Spleen (tissue), 11 donors: ENCODE measurements around the gene SLC39A8. TPM values are rescaled to one million over a fixed set of nuclear protein-coding genes. Genes with fewer than 3 reads are reported as not detected.

ENCODE experiments used
- DNase-seq: peaks from one replicate; pipeline ENCODE4 v3.0.0-alpha.2; 2020
- H3K27ac ChIP-seq, 8 donors: fragments of 200-600 bp; sonication (generic) in 7 of 8; 1 replicate in 4 of 8; 2 replicates in 4 of 8; pipeline versions ENCODE4 v1.5.0 to v1.8.0; 2016 to 2021; ENCODE audit warnings: inconsistent platforms in 4 of 8, mild to moderate bottlenecking in 4 of 8, moderate library complexity in 1 of 8
- H3K27me3 ChIP-seq, 7 donors: fragments of 200-600 bp; sonication (generic) in 6 of 7; replicated peaks in 1 of 7; 1 replicate in 4 of 7; 2 replicates in 3 of 7; pipeline versions ENCODE4 v1.5.0 to v1.8.0; 2016 to 2021; ENCODE audit warnings: inconsistent platforms in 3 of 7, mild to moderate bottlenecking in 1 of 7
- H3K36me3 ChIP-seq, 6 donors: fragments of 200-600 bp; sonication (generic) in 5 of 6; 1 replicate in 4 of 6; 2 replicates in 2 of 6; pipeline versions ENCODE4 v1.5.0 to v1.8.0; 2016 to 2021; ENCODE audit warnings: inconsistent platforms in 2 of 6
- H3K4me1 ChIP-seq, 6 donors: fragments of 200-600 bp; sonication (generic) in 5 of 6; 1 replicate in 3 of 6; 2 replicates in 3 of 6; pipeline versions ENCODE4 v1.5.0 to v1.8.0; 2016 to 2021; ENCODE audit warnings: inconsistent platforms in 3 of 6
- H3K4me3 ChIP-seq, 8 donors: fragments of 200-600 bp; sonication (generic) in 7 of 8; 1 replicate in 4 of 8; 2 replicates in 4 of 8; pipeline versions ENCODE4 v1.5.0 to v1.8.0; 2016 to 2021; ENCODE audit warnings: inconsistent platforms in 4 of 8, mild to moderate bottlenecking in 4 of 8, moderate library complexity in 2 of 8
- H3K9me3 ChIP-seq, 8 donors: fragments of 200-600 bp; sonication (generic) in 7 of 8; 1 replicate in 4 of 8; 2 replicates in 4 of 8; pipeline versions ENCODE4 v1.5.0 to v1.8.0; 2016 to 2021; ENCODE audit warnings: inconsistent platforms in 4 of 8
- POLR2A ChIP-seq, 3 donors: fragments of 450-650 bp; IDR thresholded peaks; one replicate each; pipeline ENCODE4 v1.5.1; 2017; ENCODE audit warnings: antibody characterized with exemption in 3 of 3, mild to moderate bottlenecking in 1 of 3
- POLR2AphosphoS5 ChIP-seq, 3 donors: sonication (generic); formaldehyde crosslinking; IDR thresholded peaks; one replicate each; pipeline ENCODE4 v1.5.1; 2017; ENCODE audit warnings: antibody characterized with exemption in 3 of 3
- WGBS, 5 donors: extraction: QIAGEN DNeasy Blood & Tissue Kit in 3 of 5; methylation state at CpG; one replicate each; pipeline versions ENCODE4 v1.1.5 to v1.1.7; 2013 to 2018; 5-methylcytosine and 5-hydroxymethylcytosine counted together
- intact Hi-C: fragments of 100-400 bp; cut with DNase I; formaldehyde crosslinking; loops from one replicate; pipeline ENCODE4 v1.15.0; 2023; ENCODE audit warnings: low total_unique reads
- polyA plus RNA-seq, 3 donors: library from polyadenylated mRNA; stranded (reverse); fragments of 200-250 nt; gene quantifications; one replicate each; pipeline ENCODE4 v1.2.1, GENCODE V29; 2013
- total RNA-seq, 7 donors: library from RNA; depleted of rRNA in 3 of 7; stranded (reverse); fragments of >200 nt in 3 of 7; fragmentation: NEBNext Ultra II Directional in 4 of 7; extraction: Animal tissue kit (Norgen Biotek cat#: 25700) in 4 of 7; gene quantifications; one replicate each; pipeline versions ENCODE4 v1.1.0 to v1.2.1, GENCODE V29; 2016 to 2021
- TF ChIP-seq, protein P1 (sequence below), 11 experiments: fragments of 200-600 bp in 7 of 11; fragments of 450-650 bp in 4 of 11; sonication (generic) in 4 of 11; IDR thresholded peaks in 8 of 11; conservative IDR thresholded peaks in 3 of 11; 1 replicate in 7 of 11; 2 replicates in 4 of 11; pipeline versions ENCODE4 v1.4.0 to v1.8.0; 2016 to 2021; ENCODE audit warnings: antibody characterized with exemption in 11 of 11, inconsistent platforms in 4 of 11, mild to moderate bottlenecking in 1 of 11
- donor health status: healthy with polysubstance abuse.
- donor health status: DM: no; HTN: no; CAD: no; lungs with moderate emphysema.
- donor health status: DM: no; HTN: no; CAD: no.
- donor health status: Bipolar disorder and iron deficiency.
- donor health status: healthy.
- donor health status: DM: no; HTN: no; CAD: no.
- donor health status: DM: yes; HTN: yes; CAD: no.

Gene SLC39A8
- total and polyA plus RNA-seq, 10 donors, result 4.5 to 21.7 (median 15.6) TPM

GRCh38 chr4:102230194-102230593 is 115.1 kb downstream of the SLC39A8 start:
- Histone ChIP-seq H3K27me3 (no peaks in the 10 kb centered on the region), H3K9me3 (peaks cover 0 to 36% (median 13%) of the 10 kb centered on the region in 8 donors), H3K4me3 (no peak overlapping the region), H3K4me1 (no peaks in the 10 kb centered on the region), H3K36me3 (no peaks in the 10 kb centered on the region), H3K27ac (no peak overlapping the region)
- DNase-seq, result no peak
- intact Hi-C loops, result no loop called here
- TF ChIP-seq, protein P1, sequence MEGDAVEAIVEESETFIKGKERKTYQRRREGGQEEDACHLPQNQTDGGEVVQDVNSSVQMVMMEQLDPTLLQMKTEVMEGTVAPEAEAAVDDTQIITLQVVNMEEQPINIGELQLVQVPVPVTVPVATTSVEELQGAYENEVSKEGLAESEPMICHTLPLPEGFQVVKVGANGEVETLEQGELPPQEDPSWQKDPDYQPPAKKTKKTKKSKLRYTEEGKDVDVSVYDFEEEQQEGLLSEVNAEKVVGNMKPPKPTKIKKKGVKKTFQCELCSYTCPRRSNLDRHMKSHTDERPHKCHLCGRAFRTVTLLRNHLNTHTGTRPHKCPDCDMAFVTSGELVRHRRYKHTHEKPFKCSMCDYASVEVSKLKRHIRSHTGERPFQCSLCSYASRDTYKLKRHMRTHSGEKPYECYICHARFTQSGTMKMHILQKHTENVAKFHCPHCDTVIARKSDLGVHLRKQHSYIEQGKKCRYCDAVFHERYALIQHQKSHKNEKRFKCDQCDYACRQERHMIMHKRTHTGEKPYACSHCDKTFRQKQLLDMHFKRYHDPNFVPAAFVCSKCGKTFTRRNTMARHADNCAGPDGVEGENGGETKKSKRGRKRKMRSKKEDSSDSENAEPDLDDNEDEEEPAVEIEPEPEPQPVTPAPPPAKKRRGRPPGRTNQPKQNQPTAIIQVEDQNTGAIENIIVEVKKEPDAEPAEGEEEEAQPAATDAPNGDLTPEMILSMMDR (IDR thresholded peaks at IDR 0.05 in 8 of 11, conservative IDR thresholded peaks at IDR 0.05 in 3 of 11), result no peak
- TF ChIP-seq POLR2A (IDR thresholded peaks at IDR 0.05) (no peak), POLR2AphosphoS5 (IDR thresholded peaks at IDR 0.05) (no peak)

DNA sequence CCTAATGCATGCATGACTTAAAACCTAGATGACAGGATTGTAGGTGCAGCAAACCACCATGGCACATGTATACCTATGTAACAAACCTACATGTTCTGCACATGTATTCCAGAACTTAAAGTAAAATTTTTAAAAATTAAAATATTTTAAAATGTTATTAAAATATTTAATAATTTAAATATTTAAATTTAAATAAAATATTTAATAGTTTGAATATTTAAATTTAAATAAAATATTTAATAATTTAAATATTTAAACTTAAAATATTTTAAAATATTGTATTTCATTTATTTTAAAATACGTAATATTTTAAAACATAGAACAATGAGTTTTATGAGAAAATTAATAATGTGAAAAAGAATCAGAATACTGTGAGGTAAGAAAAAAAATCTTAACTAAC is 117.9 kb downstream of the SLC39A8 start:
- no peaks in the 10 kb centered on the region for H3K4me1 ChIP-seq
- no peak for TF ChIP-seq POLR2A (IDR thresholded peaks at IDR 0.05)
- TF ChIP-seq, protein P1 (IDR thresholded peaks at IDR 0.05 in 8 of 11, conservative IDR thresholded peaks at IDR 0.05 in 3 of 11), result no peak
- no peak for TF ChIP-seq POLR2AphosphoS5 (IDR thresholded peaks at IDR 0.05)
- no peak overlapping the region for H3K27ac ChIP-seq
- 52 to 98% (median 94%) methylated on average over 1 of the region's 1 CpG for WGBS, 5 donors
- no peak overlapping the region for H3K4me3 ChIP-seq
- DNase-seq, result no peak
- peaks cover 0 to 25% (median 5%) of the 10 kb centered on the region in 8 donors for H3K9me3 ChIP-seq
- intact Hi-C loops, result no loop called here
- H3K36me3 ChIP-seq, result no peaks in the 10 kb centered on the region
- H3K27me3 ChIP-seq, result no peaks in the 10 kb centered on the region

GRCh38 chr4:102223461-102223860 is 121.8 kb downstream of the SLC39A8 start:
- no peak for DNase-seq
- no peak overlapping the region for H3K4me3 ChIP-seq
- H3K36me3 ChIP-seq, result no peaks in the 10 kb centered on the region
- peaks cover 0 to 23% (median 5%) of the 10 kb centered on the region in 8 donors for H3K9me3 ChIP-seq
- no peak overlapping the region for H3K27ac ChIP-seq
- no peaks in the 10 kb centered on the region for H3K27me3 ChIP-seq
- TF ChIP-seq POLR2A (IDR thresholded peaks at IDR 0.05), result no peak
- TF ChIP-seq, protein P1 (IDR thresholded peaks at IDR 0.05 in 8 of 11, conservative IDR thresholded peaks at IDR 0.05 in 3 of 11), result no peak
- no peak for TF ChIP-seq POLR2AphosphoS5 (IDR thresholded peaks at IDR 0.05)
- H3K4me1 ChIP-seq, result no peaks in the 10 kb centered on the region
- 68 to 92% (median 82%) methylated on average over 1 of the region's 1 CpG for WGBS, 5 donors
- intact Hi-C loops, result no loop called here

GRCh38 chr4:102222838-102223409 is 122.4 kb downstream of the SLC39A8 start:
- H3K27ac ChIP-seq, result no peak overlapping the region
- no peaks in the 10 kb centered on the region for H3K36me3 ChIP-seq
- no peak for DNase-seq
- H3K9me3 ChIP-seq, result peaks cover 0 to 17% (median 3%) of the 10 kb centered on the region in 8 donors
- intact Hi-C loops, result no loop called here
- WGBS, 5 donors, result 20 to 42% (median 36%) methylated on average over 1 of the region's 1 CpG
- no peak overlapping the region for H3K4me3 ChIP-seq
- no peaks in the 10 kb centered on the region for H3K4me1 ChIP-seq
- no peak for TF ChIP-seq POLR2A (IDR thresholded peaks at IDR 0.05)
- TF ChIP-seq, protein P1 (IDR thresholded peaks at IDR 0.05 in 8 of 11, conservative IDR thresholded peaks at IDR 0.05 in 3 of 11), result no peak
- no peak for TF ChIP-seq POLR2AphosphoS5 (IDR thresholded peaks at IDR 0.05)
- H3K27me3 ChIP-seq, result no peaks in the 10 kb centered on the region
